Kidney glomerular epithelial cell (primary cell): ENCODE data around the gene SCMH1.

Experiments used
- DNase-seq: peaks from one replicate; lab custom pipeline; 2025; lab: John Stamatoyannopoulos, UW

SCMH1 gene

DNA sequence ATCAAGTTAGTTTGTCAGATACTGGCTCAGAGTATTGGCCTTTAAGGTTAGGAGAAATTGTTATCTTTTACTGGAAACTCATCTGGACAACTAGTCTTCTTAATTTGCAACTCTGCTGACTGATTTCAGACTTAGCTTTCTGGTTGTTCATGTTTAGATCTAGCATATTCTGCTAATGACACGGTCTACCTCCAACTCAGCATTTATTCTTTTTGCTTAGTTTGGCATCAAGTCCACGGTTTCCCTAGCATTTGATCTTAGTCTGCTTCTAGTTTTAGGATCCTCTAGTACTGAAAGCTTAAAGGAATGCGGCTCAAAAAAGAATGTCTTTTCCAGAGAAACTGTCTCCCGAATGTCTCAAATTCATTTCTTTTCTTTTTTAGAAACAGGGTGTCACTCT lies 145.0 kb downstream of the SCMH1 start:
- no peak for DNase-seq

GRCh38 chr1:41093826-41094225 lies 148.3 kb downstream of the SCMH1 start:
- no peak for DNase-seq

DNA sequence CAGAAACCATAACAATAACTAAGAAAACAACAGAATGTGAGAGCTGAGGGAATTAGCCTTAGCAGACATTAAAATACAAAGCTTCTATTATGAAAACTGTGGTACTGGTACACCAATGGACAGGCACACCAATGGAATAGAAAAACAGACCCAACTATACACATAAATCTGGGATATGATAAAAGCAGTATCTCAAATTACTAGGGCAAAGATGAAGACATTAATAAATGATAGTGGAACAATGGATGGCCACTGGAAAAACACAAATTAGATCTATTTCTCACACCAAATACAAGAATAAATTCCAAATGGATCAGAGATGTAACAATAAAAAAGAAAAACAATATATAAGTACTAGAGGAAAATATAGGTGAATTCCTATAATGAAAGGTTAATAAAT lies 155.2 kb downstream of the SCMH1 start:
- DNase-seq: no peak

DNA sequence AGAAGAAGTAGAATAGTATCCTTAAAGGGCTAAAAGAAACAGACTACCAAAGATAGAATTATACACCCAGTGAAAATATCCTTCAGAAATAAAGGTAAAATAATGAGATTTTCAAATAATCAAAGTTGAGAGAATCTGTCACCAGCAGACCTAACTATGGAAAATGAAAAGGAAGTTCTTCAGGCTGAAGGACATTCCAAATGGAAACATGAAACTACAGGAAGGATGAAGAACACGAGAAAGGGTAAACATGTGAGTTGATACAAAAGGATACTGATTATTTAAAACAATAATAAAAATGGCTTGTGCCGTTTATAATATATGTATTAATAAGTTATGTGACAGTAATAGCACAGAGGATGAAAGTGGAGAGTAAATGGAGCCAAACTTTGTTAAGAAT lies 163.5 kb downstream of the SCMH1 start:
- DNase-seq: no peak

DNA sequence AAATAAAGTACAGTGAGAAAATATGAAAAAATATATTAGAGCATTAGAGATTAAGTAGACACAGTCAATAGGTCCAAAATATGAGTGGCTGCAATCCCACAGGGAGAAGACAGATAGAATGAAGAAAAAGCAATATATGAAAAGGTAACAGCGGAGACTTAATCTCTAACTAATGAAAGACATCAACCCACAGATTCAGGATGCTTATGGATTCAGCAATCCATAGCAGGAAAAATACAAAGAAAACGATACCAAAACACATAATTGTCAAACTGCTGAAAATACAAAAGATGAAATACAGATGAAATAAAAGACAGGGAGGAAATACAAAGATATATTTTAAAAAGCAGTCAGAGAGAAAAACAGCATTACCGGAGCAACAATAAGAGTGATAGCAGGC lies 163.9 kb downstream of the SCMH1 start:
- no peak for DNase-seq

DNA sequence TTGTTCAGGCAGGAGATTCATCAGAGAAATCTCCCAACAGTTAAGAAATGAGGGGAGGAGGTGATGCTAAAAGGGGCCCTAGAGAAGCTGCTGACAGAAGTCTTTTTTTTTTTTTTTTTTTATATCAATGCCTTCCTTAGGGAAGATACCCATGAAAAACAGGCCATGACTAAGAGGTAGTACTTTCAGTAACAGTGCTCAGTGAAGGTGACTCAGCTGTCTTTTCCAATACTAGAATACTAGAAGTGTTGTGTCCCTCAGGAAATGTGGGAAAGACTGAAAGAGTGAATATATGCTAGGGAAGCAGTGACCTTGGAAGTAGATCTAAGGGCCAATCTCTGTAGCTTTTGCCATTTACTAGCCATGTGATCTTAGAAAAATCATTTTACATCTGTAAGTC lies 168.1 kb downstream of the SCMH1 start:
- peak; percentile 11 for DNase-seq

DNA sequence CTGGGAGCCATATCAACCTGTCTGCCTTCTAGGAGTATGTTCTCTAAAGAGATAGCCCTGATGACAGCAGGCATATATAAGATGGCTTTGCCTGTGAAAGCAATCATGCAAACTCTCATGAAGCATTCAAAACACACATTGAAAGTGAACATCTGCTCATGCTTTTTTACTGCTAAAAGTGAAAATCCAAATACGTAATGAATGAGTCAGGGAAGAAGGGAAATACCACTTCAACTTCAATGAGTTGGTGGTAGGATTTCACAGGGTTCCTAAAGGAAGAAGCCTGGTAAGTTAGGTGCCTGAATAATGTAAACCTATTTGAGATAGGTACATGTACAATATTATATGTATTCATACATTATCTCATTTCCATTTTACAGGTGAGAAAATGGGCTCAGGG lies 170.1 kb downstream of the SCMH1 start:
- no peak for DNase-seq

- no peak for DNase-seq
These were observed 185.2 kb downstream of the SCMH1 start for GRCh38 chr1:41056907-41057306.

GRCh38 chr1:41053316-41053715 lies 188.8 kb downstream of the SCMH1 start:
- DNase-seq: no peak

DNA sequence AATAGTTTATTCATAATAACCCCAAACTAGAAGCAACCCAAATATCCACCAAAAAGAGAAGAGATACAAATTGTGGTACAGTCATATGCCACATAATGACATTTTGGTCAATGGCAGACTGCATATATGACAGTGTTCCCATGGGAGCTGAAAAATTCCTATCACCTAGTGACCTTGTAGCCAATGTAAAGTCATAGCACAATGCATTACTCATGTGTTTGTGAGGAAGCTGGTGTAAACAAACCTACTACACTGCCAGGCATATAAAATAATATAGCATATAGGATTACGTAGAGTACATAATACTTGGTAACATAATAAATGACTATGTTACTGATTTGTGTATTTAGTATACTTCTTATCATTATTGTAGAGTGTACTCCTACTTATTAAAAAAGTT lies 191.1 kb downstream of the SCMH1 start:
- DNase-seq: no peak

DNA sequence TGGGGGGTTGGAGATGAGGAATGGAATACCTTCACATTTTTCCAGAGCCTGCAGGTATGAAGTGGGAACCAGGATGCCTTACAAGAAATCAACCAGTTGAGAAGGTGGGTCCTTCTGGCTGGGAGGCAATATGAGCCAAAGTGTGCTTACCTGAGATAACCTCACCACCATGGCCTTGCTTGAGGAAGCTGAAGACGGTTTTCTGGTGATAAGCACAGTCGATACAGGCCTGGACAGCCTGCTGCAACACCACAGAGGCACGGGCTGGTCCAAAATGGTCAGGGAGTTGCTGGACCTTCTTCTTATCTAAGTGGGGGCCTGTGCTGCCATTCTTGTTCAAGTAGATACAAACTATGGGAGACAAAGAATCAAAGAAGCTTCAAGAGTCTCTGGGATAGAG lies 193.6 kb downstream of the SCMH1 start:
- DNase-seq: no peak

DNA sequence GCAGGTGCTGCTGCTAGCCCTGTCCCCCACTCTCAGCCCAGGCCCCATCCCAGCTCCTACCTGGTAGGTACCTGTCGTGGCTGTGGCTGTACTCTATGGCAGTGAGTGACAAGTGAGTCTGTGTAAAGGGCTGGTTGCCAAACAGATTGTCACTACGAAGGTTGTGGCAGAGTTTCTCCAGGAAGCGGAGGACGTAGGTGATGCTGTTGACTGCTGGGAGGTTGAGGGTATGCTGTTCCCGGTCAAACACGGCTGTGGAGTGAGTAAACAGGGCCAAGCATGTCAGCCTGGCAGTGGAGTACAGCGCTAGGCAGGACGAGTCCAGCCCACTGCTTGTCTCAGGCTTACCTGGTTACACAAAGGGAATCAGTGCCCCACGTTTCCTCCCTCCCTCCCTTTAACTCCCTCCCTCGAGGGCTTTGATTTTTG lies 195.7 kb downstream of the SCMH1 start:
- no peak for DNase-seq

DNA sequence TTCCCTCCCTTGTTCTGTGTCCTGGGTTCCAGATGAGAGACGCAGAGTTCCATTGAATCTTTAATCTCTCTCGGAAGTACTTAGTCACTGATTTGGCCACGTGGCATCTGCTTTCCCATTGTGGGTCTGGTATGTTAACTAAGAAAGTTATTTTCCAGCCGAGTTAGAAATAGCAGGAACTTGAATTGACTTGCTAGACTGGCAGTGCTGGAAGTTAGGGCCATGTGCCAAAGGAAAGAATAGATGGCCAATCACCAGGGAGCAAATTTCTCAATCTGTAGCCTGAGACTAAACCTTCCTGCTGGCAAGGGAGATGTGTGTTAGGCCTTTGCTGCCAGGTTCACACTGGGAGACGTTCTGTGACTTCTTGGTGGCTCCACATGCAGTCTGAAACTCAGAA lies 196.4 kb downstream of the SCMH1 start:
- DNase-seq: no peak

- DNase-seq: no peak
These were observed 197.9 kb downstream of the SCMH1 start for GRCh38 chr1:41044187-41044586.

GRCh38 chr1:41041614-41042270 lies 200.4 kb downstream of the SCMH1 start:
- no peak for DNase-seq

DNA sequence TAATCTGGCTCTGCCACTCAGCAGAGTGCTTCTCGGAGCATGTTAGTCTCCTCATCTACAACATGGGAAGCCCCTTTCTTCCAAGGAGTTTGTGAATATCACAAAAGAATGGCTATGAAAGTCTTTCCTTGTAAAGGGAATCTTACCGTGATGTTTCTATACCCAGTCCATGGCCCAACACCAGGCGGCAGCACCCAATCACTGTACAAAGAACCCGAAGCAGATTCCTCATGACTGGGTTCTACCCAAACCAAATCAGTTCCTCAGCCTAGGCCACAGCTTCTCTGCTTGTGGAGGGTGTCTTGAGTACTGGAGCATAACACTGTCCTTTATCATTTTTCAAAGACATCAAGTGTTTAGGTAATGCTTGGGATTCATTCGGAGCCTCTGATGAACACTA lies 204.0 kb downstream of the SCMH1 start:
- DNase-seq: no peak

DNA sequence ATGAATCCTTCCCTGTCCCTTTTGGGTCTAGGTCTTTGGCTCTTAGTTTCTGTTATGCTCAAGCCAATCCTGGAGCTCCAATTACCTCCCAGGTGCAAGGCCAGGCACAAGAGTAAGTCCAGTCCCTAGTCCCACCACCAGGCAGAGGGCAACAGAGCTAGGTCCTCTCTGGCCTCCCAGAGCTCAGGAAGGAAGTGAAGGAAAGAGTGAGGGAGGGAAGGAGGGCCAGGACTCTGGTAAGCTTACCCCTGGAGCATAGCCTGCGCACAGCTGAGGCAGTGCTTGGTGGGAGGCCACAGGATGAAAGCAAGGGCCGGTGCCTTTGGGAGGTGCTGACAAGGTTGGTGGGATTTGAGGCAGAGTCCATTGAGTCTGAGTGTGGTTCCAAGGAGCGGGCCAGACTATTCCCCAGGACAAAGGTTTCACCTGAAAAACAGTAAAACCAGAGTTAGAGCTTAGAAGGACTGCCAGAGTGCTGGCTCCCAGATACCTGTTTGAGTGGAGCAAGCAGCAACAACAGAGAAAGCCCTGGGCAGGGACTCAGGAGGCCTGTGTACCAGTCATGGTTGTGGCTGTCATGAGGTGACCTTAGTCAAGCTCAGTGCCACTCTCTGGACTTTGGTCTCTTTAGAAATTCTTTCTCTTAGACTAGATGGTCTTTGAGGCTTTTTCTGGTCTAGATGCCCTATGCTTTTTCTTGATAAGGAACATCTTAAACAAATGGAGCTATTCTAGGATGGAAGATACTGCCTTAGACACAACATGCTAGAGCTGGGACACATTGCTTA lies 204.8 kb downstream of the SCMH1 start:
- DNase-seq: no peak

DNA sequence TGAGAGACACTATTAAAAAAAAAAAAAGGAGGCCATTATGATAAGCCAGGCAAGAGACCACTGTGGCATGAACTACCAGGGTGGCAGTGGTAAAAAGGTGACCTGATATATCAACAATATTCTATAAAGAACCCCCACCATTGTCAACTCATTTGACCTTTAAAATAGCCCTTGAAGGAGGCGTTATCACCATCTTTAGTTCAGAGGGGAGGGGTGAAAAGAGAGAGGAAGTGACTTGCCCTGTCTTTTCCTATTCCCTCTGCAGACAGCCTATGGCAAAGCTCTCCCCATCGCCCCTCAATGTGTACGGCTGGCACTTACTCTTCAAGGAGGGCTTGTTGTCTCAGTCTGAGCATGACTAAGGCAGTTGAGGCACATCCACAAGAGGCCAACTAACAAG lies 208.8 kb downstream of the SCMH1 start:
- no peak for DNase-seq

DNA sequence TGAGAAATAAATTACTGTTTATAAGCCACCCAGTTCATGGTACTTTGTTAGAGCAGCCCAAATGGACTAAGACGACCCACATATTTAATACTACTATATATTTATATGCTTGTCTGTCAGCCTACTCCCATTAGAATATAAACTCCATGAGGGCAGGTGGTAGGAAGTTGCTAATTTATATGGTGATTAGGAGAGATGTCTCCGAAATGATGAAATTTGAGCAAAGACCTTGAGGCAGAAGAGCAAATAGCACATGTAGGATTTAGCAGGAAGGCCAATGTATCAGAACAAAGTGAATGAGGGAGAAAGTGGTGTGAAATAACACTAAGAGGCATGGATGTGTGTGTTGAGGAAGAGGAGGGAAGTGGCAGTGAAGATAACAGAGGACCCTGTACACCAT lies 210.0 kb downstream of the SCMH1 start:
- no peak for DNase-seq

- no peak for DNase-seq
These were observed 211.1 kb downstream of the SCMH1 start for GRCh38 chr1:41030872-41031616.

DNA sequence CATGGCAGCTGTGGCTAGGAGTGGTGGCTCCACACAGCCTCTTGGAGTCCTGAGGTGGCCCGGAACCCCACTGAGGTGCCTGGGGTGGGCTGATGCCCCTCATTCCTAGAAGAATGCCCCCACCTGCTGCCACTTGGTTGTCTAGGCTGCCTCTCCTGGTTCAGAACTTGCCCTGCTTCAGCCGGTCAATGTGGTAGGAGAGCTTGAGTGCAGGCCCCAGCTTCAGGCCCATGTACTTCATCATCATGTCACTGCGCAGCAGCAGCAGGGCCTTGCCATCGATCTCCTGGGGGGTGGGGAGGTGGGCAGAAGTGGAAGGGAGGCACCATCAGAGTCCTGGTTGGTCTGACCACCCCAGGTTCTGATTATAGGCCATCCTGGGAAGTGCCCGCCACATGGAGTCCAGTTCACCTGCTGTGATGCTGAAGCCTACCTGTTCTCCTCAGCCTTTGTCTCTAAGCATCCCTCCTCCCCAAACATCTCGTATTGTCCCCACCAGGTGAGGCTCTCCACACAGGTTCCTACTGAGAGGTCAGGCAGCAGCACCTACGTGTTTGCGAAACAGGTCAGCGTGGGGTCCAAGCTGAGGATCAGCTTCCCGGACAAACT lies 214.0 kb downstream of the SCMH1 start:
- no peak for DNase-seq

DNA sequence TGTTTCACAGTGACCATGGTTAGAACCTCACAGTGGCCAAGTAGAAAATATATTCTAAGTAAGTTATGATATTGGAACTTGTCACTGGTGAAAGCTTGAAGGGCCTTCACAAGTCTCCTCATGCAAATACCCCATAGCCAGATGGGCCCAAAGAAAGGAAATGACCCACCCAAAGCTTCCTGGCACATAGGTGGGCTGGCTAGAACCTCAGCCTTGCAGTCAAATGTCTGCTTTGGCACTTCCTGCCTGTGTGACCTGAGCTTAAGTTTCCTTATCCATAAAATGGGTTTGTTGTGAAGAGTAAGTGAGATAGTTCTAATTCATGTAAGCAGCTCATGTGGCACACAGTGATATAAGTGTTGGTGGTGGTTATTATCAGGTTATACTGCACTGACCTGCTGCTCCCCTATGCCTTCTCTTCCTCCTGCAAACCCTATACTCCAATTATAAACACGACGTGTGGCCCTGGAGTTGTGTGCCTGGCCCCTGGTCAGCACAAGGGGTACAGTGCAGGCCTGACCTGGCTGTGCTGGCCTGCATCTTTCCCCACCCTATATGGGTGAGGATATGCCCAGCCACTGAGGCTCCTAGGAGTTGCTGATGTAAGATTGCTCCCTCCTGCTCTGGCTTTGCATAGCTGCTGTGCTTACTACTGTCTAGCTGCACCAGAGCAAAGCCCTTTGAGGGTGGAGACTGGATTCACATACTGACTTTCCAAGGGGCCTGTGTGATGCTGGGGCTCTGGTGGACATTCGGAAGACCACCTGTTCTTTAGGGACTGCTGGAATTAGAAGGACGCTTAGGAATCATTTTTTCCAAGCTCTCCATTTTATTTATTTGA lies 215.9 kb downstream of the SCMH1 start:
- DNase-seq: no peak
